Thoracic aorta (tissue), 2 donors: Measurements from ENCODE around the gene PDE4D. TPM values are rescaled to one million over a fixed set of nuclear protein-coding genes. Genes with fewer than 3 reads are reported as not detected.

Experiments used
- ATAC-seq: fragments of 150-250 bp; one replicate; pipeline ENCODE4 v1.8.0; 2017; ENCODE audit warnings: low read depth; ENCODE audit not compliant: insufficient number of reproducible peaks, low FRiP score
- DNase-seq: peaks from one replicate; pipeline ENCODE4 v3.0.0-alpha.2; 2020; ENCODE audit warnings: low spot score
- H3K27ac ChIP-seq, 2 donors: fragments of 200-600 bp; sonication (generic); 1 replicate in 1 of 2; 2 replicates in 1 of 2; pipeline ENCODE4 v1.5.1; 2016; ENCODE audit warnings: mild to moderate bottlenecking in 2 of 2, moderate library complexity in 2 of 2
- H3K27me3 ChIP-seq: fragments of 200-600 bp; sonication (generic); replicated peaks from 2 replicates; pipeline ENCODE4 v1.6.0; 2016; ENCODE audit warnings: mild to moderate bottlenecking; ENCODE audit not compliant: insufficient read depth
- H3K36me3 ChIP-seq: fragments of 200-600 bp; sonication (generic); one replicate; pipeline ENCODE4 v1.5.1; 2016
- H3K4me1 ChIP-seq, 2 donors: fragments of 200-600 bp; sonication (generic); 1 replicate in 1 of 2; 2 replicates in 1 of 2; pipeline versions ENCODE4 v1.5.1 to v1.6.0; 2016; ENCODE audit warnings: low read depth in 2 of 2, mild to moderate bottlenecking in 1 of 2; ENCODE audit not compliant: control insufficient read depth in 1 of 2
- H3K4me3 ChIP-seq: fragments of 200-600 bp; sonication (generic); 2 replicates; pipeline ENCODE4 v1.5.1; 2016; ENCODE audit warnings: mild to moderate bottlenecking
- H3K9me3 ChIP-seq: fragments of 200-600 bp; sonication (generic); 2 replicates; pipeline ENCODE4 v1.5.1; 2016
- total RNA-seq, 2 donors: library from RNA; depleted of rRNA; stranded (reverse); fragments of >200 nt; gene quantifications; one replicate each; pipeline versions ENCODE4 v1.1.0 to v1.2.3, GENCODE V29; 2016
- TF ChIP-seq, protein P1 (sequence below): fragments of 200-600 bp; sonication (generic); IDR thresholded peaks from one replicate; pipeline ENCODE4 v1.5.1; 2019; ENCODE audit warnings: antibody characterized with exemption

The PDE4D gene
- total RNA-seq, 2 donors from 2014 or later: 34.0 to 85.8 TPM

DNA sequence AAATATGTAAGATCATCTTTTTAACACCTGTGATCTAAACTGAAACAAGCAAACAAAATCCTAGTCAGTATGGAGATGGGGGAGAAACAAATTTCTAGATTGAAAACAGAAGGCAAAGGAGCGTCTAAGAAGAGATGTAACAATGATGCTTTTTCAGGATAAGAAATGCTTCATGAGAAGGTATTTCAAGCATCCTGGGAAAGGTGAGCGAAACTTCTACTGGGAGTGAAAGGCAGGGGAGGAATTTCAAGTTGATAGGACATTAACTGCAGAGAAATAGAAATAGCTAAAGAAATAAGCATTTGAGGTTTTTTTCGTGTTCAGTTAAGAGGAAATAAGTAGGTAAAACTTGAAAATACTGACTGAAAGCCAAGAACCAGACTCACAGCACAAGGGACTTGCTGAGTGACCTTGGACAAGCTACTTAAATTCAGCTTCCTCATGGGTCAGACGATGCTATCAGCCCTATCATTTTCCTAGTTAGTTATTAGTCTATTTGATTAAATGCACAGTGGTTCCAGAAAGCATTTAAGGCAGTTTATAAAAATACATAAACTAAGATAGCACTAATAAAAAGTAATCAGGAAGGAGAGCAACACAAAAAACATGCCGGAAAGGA, 406.3 kb downstream of the PDE4D start:
- Histone ChIP-seq H3K4me3 (no peak overlapping the region), H3K4me1 (peaks cover 0 to 9% of the 10 kb centered on the region in 2 donors), H3K36me3 (no peaks in the 10 kb centered on the region), H3K9me3 (no peaks in the 10 kb centered on the region), H3K27ac (no peak overlapping the region), H3K27me3 (no peaks in the 10 kb centered on the region)
- ATAC-seq (no peak), DNase-seq (no peak)
- TF ChIP-seq, protein P1, sequence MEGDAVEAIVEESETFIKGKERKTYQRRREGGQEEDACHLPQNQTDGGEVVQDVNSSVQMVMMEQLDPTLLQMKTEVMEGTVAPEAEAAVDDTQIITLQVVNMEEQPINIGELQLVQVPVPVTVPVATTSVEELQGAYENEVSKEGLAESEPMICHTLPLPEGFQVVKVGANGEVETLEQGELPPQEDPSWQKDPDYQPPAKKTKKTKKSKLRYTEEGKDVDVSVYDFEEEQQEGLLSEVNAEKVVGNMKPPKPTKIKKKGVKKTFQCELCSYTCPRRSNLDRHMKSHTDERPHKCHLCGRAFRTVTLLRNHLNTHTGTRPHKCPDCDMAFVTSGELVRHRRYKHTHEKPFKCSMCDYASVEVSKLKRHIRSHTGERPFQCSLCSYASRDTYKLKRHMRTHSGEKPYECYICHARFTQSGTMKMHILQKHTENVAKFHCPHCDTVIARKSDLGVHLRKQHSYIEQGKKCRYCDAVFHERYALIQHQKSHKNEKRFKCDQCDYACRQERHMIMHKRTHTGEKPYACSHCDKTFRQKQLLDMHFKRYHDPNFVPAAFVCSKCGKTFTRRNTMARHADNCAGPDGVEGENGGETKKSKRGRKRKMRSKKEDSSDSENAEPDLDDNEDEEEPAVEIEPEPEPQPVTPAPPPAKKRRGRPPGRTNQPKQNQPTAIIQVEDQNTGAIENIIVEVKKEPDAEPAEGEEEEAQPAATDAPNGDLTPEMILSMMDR: no peak

DNA sequence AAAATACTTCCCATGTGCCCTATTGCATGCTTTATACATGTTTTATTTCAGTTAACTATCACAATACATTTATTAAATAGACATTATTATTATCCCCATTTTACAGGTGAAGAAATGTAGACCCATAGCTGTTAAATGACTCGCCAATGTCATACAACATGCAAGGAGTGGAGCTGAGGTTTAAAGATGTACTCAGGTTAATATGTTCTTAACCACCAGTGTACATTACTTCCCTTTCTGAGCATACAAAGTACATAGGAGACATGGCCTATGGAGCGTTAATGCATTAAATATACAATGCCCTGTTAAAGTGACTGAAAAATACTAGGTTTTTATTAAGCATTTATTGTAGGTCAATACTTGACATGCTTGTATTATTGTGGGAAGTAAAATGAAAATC, 407.0 kb downstream of the PDE4D start:
- Histone ChIP-seq H3K27ac (no peak overlapping the region), H3K9me3 (no peaks in the 10 kb centered on the region), H3K27me3 (no peaks in the 10 kb centered on the region), H3K4me1 (peaks cover 0 to 9% of the 10 kb centered on the region in 2 donors), H3K36me3 (no peaks in the 10 kb centered on the region), H3K4me3 (no peak overlapping the region)
- DNase-seq (no peak), ATAC-seq (no peak)
- TF ChIP-seq, protein P1: no peak

DNA sequence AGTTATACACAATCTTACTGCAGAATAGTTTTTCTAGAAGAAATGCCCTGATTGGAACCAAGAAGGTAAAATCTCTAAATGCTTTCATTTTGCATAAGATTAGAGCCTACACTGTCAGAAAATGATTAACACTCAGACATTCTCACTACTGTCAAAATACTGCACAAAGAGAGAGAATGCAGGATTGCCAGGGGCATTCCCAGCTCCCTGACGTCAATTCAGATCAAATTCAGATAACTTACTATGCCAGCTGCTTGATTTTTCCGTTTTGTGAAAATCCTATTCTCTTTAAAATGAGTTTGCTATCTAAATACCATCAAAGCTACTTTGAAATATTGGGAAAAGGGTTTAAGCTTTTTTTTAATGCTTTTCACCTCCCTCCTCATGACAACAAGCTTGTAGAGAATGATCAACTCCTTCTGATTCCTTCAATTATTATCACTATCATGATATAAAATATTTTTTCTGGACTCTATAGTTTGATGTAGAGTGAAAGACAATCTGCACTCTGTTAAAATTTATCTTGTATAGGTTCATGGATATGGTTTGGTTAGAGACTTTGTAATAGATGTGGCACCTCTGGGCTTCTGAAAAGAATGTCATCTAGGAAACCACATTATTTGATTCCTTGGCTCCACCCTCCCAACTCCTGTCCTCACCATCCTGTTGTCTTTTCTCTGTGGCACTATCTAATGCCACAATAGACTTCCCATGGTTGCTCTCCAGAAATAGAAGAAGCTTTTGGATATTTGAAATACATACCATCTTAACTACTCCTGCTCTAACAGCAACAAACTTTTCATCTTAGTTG, 407.7 kb downstream of the PDE4D start:
- DNase-seq (no peak), ATAC-seq (no peak)
- Histone ChIP-seq H3K27ac (no peak overlapping the region), H3K4me1 (peaks cover 0 to 9% of the 10 kb centered on the region in 2 donors), H3K4me3 (no peak overlapping the region), H3K36me3 (no peaks in the 10 kb centered on the region), H3K27me3 (no peaks in the 10 kb centered on the region), H3K9me3 (no peaks in the 10 kb centered on the region)
- TF ChIP-seq, protein P1: no peak

DNA sequence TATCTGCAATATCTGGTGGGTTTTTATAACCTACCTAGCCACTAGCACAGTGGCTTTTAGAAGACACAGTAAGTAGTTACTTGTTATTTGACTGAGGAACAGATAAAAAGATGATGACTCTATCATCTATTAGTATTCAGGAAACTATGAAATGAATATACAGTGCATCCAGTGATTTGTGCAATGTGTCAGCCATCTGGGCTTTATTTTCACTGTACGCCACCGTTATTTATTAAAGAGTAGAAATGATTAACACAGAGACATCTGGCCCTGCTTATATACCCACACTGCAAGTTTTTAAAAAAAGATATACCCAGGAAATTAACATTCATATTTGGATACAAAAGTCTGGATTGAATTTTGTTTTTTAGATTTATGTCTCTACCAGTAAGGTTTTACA, 408.4 kb downstream of the PDE4D start:
- Histone ChIP-seq H3K9me3 (no peaks in the 10 kb centered on the region), H3K36me3 (no peaks in the 10 kb centered on the region), H3K27me3 (no peaks in the 10 kb centered on the region), H3K4me3 (no peak overlapping the region), H3K27ac (no peak overlapping the region), H3K4me1 (peaks cover 0 to 9% of the 10 kb centered on the region in 2 donors)
- DNase-seq (no peak), ATAC-seq (no peak)
- TF ChIP-seq, protein P1: no peak

DNA sequence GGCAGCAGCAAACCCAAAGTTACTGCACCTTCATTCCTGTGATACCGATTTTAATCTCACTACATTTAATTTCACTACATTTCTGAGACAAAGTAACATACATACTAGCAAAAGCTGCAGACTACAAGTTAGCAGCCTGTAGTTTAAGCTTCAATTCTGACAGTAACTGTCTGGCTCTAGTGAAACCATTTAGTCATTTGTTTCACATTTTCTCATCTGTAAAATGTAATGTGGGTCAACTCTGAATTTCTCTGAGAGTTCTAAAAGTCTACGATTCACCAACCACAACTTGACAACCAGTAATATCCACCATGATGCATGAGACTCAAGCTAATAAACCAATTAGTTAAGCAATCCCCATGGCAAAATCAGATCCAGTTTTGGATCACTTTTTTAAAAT, 408.9 kb downstream of the PDE4D start:
- no peak for ATAC-seq
- Histone ChIP-seq H3K4me3 (no peak overlapping the region), H3K36me3 (no peaks in the 10 kb centered on the region), H3K27me3 (no peaks in the 10 kb centered on the region), H3K9me3 (no peaks in the 10 kb centered on the region), H3K27ac (no peak overlapping the region), H3K4me1 (peaks cover 0 to 9% of the 10 kb centered on the region in 2 donors)
- TF ChIP-seq, protein P1: no peak
- no peak for DNase-seq
